Thyroid gland (tissue), 4 donors: ENCODE data around the gene TAOK3. TPM values are rescaled to one million over a fixed set of nuclear protein-coding genes. Genes with fewer than 3 reads are reported as not detected.

Experiments
- DNase-seq, 2 donors: peaks; one replicate each; pipeline ENCODE4 v3.0.0-alpha.2; 2019
- H3K27ac ChIP-seq, 3 donors: fragments of 200-600 bp; sonication (generic); 1 replicate in 2 of 3; 2 replicates in 1 of 3; pipeline ENCODE4 v1.5.1; 2016 to 2019; ENCODE audit warnings: mild to moderate bottlenecking in 1 of 3, moderate library complexity in 1 of 3
- H3K27me3 ChIP-seq: fragments of 200-600 bp; sonication (generic); one replicate; pipeline ENCODE4 v1.5.1; 2019
- H3K36me3 ChIP-seq, 2 donors: fragments of 200-600 bp; sonication (generic); one replicate each; pipeline ENCODE4 v1.5.1; 2016 to 2019
- H3K4me1 ChIP-seq, 2 donors: fragments of 200-600 bp; sonication (generic); one replicate each; pipeline ENCODE4 v1.5.1; 2017 to 2019
- H3K4me3 ChIP-seq, 3 donors: fragments of 200-600 bp; sonication (generic); replicated peaks in 1 of 3; 1 replicate in 2 of 3; 2 replicates in 1 of 3; pipeline ENCODE4 v1.5.1; 2016; ENCODE audit warnings: mild to moderate bottlenecking in 1 of 3
- H3K9me3 ChIP-seq: fragments of 200-600 bp; sonication (generic); one replicate; pipeline ENCODE4 v1.5.1; 2017
- CTCF ChIP-seq, 6 experiments: fragments of 200-600 bp in 3 of 6; fragments of 450-650 bp in 3 of 6; sonication (generic) in 3 of 6; IDR thresholded peaks; one replicate each; pipeline ENCODE4 v1.5.1; 2016 to 2019; ENCODE audit warnings: antibody characterized with exemption in 6 of 6, mild to moderate bottlenecking in 2 of 6, inconsistent platforms in 1 of 6, moderate library complexity in 1 of 6
- POLR2A ChIP-seq, 2 donors: fragments of 450-650 bp; IDR thresholded peaks; one replicate each; pipeline ENCODE4 v1.6.1; 2017; ENCODE audit warnings: antibody characterized with exemption in 2 of 2, mild to moderate bottlenecking in 2 of 2, moderate library complexity in 1 of 2
- WGBS, 2 donors: methylation state at CpG; one replicate each; pipeline ENCODE4 v1.1.5; 2017; 5-methylcytosine and 5-hydroxymethylcytosine counted together
- intact Hi-C: fragments of 100-400 bp; cut with DNase I; formaldehyde crosslinking; loops from one replicate; pipeline ENCODE4 v1.15.1; 2023
- total RNA-seq, 4 donors: library from RNA; depleted of rRNA; stranded (reverse); fragments of >200 nt; gene quantifications; one replicate each; pipeline ENCODE4 v1.2.3, GENCODE V29; 2016

The TAOK3 gene
- total RNA-seq, 4 donors from 2014 or later, result 38.4 to 65.3 (median 50.2) TPM

GRCh38 chr12:118109088-118109487 lies 263.6 kb downstream of the TAOK3 start:
- Histone ChIP-seq H3K36me3 (no peaks in the 10 kb centered on the region), H3K4me1 (peaks cover 11 to 17% of the 10 kb centered on the region in 2 donors), H3K9me3 (no peaks in the 10 kb centered on the region), H3K4me3 (no peak overlapping the region), H3K27ac (no peak overlapping the region), H3K27me3 (no peaks in the 10 kb centered on the region)
- intact Hi-C loops, result no loop called here
- no peak for TF ChIP-seq CTCF (IDR thresholded peaks at IDR 0.05)
- TF ChIP-seq POLR2A (IDR thresholded peaks at IDR 0.05), result no peak
- DNase-seq, result no peak
- 94 to 100% methylated on average over 1 of the region's 1 CpG for WGBS, 2 donors

DNA sequence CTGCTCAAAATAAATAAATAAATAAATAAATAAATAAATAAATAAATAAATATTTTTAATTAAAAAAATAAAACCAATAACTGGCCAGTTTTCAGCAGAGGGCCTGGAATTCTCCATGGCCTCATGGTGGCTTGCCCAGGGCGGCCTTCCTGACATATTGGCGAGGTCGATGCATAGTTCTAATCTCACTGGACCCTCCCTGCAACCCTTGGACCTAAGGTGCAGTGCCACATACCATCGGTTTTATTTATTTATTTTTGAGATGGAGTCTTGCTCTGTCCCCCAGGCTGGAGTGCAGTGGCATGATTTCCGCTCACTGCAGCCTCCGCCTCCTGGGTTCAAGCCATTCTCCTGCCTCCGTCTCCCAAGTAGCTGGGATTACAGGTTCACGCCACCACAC lies 265.0 kb downstream of the TAOK3 start:
- H3K4me1 ChIP-seq, result peaks cover 11 to 17% of the 10 kb centered on the region in 2 donors
- peak overlapping the region in 2 of 3 donors; percentile 23 to 64 for H3K27ac ChIP-seq
- DNase-seq, result no peak
- no peaks in the 10 kb centered on the region for H3K36me3 ChIP-seq
- 96% methylated on average over 8 of the region's 8 CpGs for WGBS, 2 donors
- H3K4me3 ChIP-seq, result no peak overlapping the region
- intact Hi-C loops, result no loop called here
- H3K27me3 ChIP-seq, result no peaks in the 10 kb centered on the region
- TF ChIP-seq POLR2A (IDR thresholded peaks at IDR 0.05) (no peak), CTCF (IDR thresholded peaks at IDR 0.05) (no peak)
- no peaks in the 10 kb centered on the region for H3K9me3 ChIP-seq

DNA sequence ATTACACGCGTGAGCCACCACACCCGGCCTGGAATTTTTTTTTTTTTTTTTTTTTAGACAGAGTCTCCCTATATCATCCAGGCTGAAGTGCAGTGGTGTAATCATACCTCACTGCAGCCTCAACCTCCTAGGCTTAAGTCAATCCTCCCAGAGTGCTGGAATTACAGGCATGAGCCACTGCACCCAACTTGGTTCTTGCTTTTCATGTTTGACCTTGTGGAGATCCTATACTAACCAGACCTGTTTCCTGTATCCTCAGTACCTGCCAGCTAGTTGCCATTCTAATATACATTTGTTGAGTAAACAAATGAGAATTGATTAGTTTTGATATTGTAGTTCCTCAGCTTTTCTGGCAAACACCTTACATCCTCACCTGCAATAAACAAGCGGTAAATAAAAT lies 265.7 kb downstream of the TAOK3 start:
- Histone ChIP-seq H3K27me3 (no peaks in the 10 kb centered on the region), H3K4me3 (no peak overlapping the region), H3K27ac (peak overlapping the region; percentile 4 to 64 (median 61)), H3K4me1 (peaks cover 15 to 17% of the 10 kb centered on the region in 2 donors), H3K9me3 (no peaks in the 10 kb centered on the region), H3K36me3 (no peaks in the 10 kb centered on the region)
- WGBS, 2 donors, result 92 to 94% methylated on average over 4 of the region's 4 CpGs
- peak in 1 of 2 donors; percentile 14 for DNase-seq
- no peak for TF ChIP-seq CTCF (IDR thresholded peaks at IDR 0.05)
- TF ChIP-seq POLR2A (IDR thresholded peaks at IDR 0.05), result no peak
- intact Hi-C loops, result no loop called here

GRCh38 chr12:118103601-118104382 lies 268.9 kb downstream of the TAOK3 start, which contains the start of gene VSIG10:
TSS of gene VSIG10 (minus strand) at chr12:118104011. CDS start at chr12:118103671, 340 bp downstream.
- intact Hi-C loops, result loop anchor here (5.0 kb wide), 1 partner anchor 41 kb away; the partner anchor contains the start of gene WSB2
- WGBS, 2 donors, result 0 to 1% methylated on average over 10 to 29 of the region's 75 CpGs
- Histone ChIP-seq H3K9me3 (no peaks in the 10 kb centered on the region), H3K36me3 (no peaks in the 10 kb centered on the region), H3K4me1 (peaks cover 15 to 17% of the 10 kb centered on the region in 2 donors), H3K27ac (peak within 1 kb of the TSS; percentile 76 to 96 (median 87)), H3K4me3 (peak within 1 kb of the TSS; percentile 12 to 98 (median 70)), H3K27me3 (no peaks in the 10 kb centered on the region)
- DNase-seq, result peak; percentile 88
- TF ChIP-seq CTCF (IDR thresholded peaks at IDR 0.05), result no peak
- peak; percentile 67 to 98 for TF ChIP-seq POLR2A (IDR thresholded peaks at IDR 0.05)

- no peak for TF ChIP-seq POLR2A (IDR thresholded peaks at IDR 0.05)
- no peak for TF ChIP-seq CTCF (IDR thresholded peaks at IDR 0.05)
- no peaks in the 10 kb centered on the region for H3K36me3 ChIP-seq
- H3K27me3 ChIP-seq, result no peaks in the 10 kb centered on the region
- peak in 1 of 2 donors; percentile 46 for DNase-seq
- 0% methylated on average over 11 to 31 of the region's 32 CpGs for WGBS, 2 donors
- H3K4me1 ChIP-seq, result peaks cover 15% of the 10 kb centered on the region in 2 donors
- peak overlapping the region; percentile 76 to 96 (median 87) for H3K27ac ChIP-seq
- intact Hi-C loops, result loop anchor here (5.0 kb wide), 1 partner anchor 41 kb away; the partner anchor contains the start of gene WSB2
- H3K9me3 ChIP-seq, result no peaks in the 10 kb centered on the region
- H3K4me3 ChIP-seq, result peak overlapping the region; percentile 12 to 98 (median 70)
Measured at GRCh38 chr12:118103201-118103600, 269.5 kb downstream of the TAOK3 start.
